K562 (cell line): Measurements from ENCODE around the gene SLBP. TPM values are rescaled to one million over a fixed set of nuclear protein-coding genes. Genes with fewer than 3 reads are reported as not detected.
A peak's percentile ranks its signal among the peaks of the same experiment; 100 is the strongest.

Experiments
- ATAC-seq: fragments of 200-7000 bp; cut with Tn5 transposase; 3 replicates; pipeline ENCODE4 v1.9.1; 2020; ENCODE audit warnings: moderate library complexity
- BruUV-seq: library from RNA; stranded (reverse); fragments of 400-500 nt; replicated peaks from 2 replicates; lab custom pipeline; 2021; lab: Mats Ljungman, UMichigan
- CTCF ChIA-PET: fragments of 300-600 bp; formaldehyde crosslinking; extraction: SDS; loops from one replicate; lab custom pipeline; 2021; ENCODE audit warnings: low intra/inter-chr PET ratio; lab: Yijun Ruan, JAX
- POLR2A ChIA-PET: fragments of 300-600, 350-650 bp; sonication (Branson Sonifier 250); formaldehyde crosslinking; extraction: SDS; loops from one replicate; lab custom pipeline; 2021; ENCODE audit warnings: antibody characterized with exemption, inconsistent platforms; lab: Yijun Ruan, JAX
- DNase-seq, 4 experiments: peaks; one replicate each; pipeline versions ENCODE4 v3.0.0 to v3.0.0-alpha.2; 2011 to 2018; ENCODE audit warnings: low spot score in 3 of 4, mixed read lengths in 3 of 4; ENCODE audit errors: extremely low read depth in 1 of 4
- FAIRE-seq: peaks from 2 replicates; lab custom pipeline; 2011; peaks lifted over from hg19 to GRCh38; lab: Jason Lieb, UNC
- H2AFZ ChIP-seq: 2 replicates; pipeline ENCODE4 v1.6.0; 2011; ENCODE audit warnings: low read depth, low read length, control low read depth, inconsistent platforms
- H3K27ac ChIP-seq: fragments of 200-600 bp; 3 replicates; pipeline ENCODE4 v1.8.0; 2011; ENCODE audit warnings: low read depth, mild to moderate bottlenecking, control low read depth, inconsistent platforms, low read length, moderate library complexity, mixed read lengths; ENCODE audit errors: extremely low read depth
- H3K27me3 ChIP-seq, 2 experiments: fragments of 300-600 bp in 1 of 2; 2 replicates in 1 of 2; 3 replicates in 1 of 2; pipeline versions ENCODE4 v1.6.0 to v1.8.0; 2011; ENCODE audit warnings: inconsistent platforms in 2 of 2, low read length in 2 of 2, mild to moderate bottlenecking in 1 of 2, mixed read lengths in 1 of 2, moderate library complexity in 1 of 2; ENCODE audit not compliant: control insufficient read depth in 2 of 2, insufficient read depth in 2 of 2
- H3K36me3 ChIP-seq: fragments of 300-600 bp; 3 replicates; pipeline ENCODE4 v1.8.0; 2011; ENCODE audit warnings: mild to moderate bottlenecking, low read length, inconsistent platforms; ENCODE audit not compliant: control insufficient read depth, insufficient read depth
- H3K4me1 ChIP-seq, 2 experiments: fragments of 200-600 bp in 1 of 2; replicated peaks in 1 of 2; 2 replicates in 1 of 2; 3 replicates in 1 of 2; pipeline versions ENCODE4 v1.5.1 to v1.8.0; 2011; ENCODE audit warnings: inconsistent platforms in 2 of 2, low read length in 2 of 2, mild to moderate bottlenecking in 1 of 2, mixed read lengths in 1 of 2, moderate library complexity in 1 of 2; ENCODE audit not compliant: control insufficient read depth in 2 of 2, insufficient read depth in 2 of 2
- H3K4me2 ChIP-seq: 2 replicates; pipeline ENCODE4 v1.6.1; 2011; ENCODE audit warnings: low read length, control low read depth, inconsistent platforms, mixed read lengths; ENCODE audit not compliant: insufficient read depth
- H3K4me3 ChIP-seq: fragments of 200-600 bp; sonication (generic), shearing (Covaris generic); 2 replicates; pipeline ENCODE4 v1.5.1; 2016; ENCODE audit warnings: control low read depth, inconsistent platforms
- H3K79me2 ChIP-seq: fragments of 200-600 bp; 3 replicates; pipeline ENCODE4 v1.8.0; 2011; ENCODE audit warnings: low read length, inconsistent platforms; ENCODE audit not compliant: control insufficient read depth, insufficient read depth
- H3K9ac ChIP-seq, 2 experiments: 2 replicates each; pipeline versions ENCODE4 v1.6.0 to v1.6.1; 2011; ENCODE audit warnings: low read depth in 2 of 2, low read length in 2 of 2, control low read depth in 1 of 2, inconsistent platforms in 1 of 2, mild to moderate bottlenecking in 1 of 2, mixed read lengths in 1 of 2; ENCODE audit not compliant: insufficient read depth in 1 of 2
- H3K9me1 ChIP-seq: one replicate; pipeline ENCODE4 v1.6.0; 2011; ENCODE audit warnings: inconsistent platforms, mild to moderate bottlenecking, low read length, moderate library complexity; ENCODE audit not compliant: control insufficient read depth, insufficient read depth
- H3K9me3 ChIP-seq: replicated peaks from 2 replicates; pipeline ENCODE4 v1.5.1; 2011; ENCODE audit warnings: low read depth, low read length, inconsistent platforms; ENCODE audit not compliant: control insufficient read depth, insufficient read depth
- H4K20me1 ChIP-seq: replicated peaks from 2 replicates; pipeline ENCODE4 v1.6.1; 2011; ENCODE audit warnings: low read length, inconsistent platforms, mixed read lengths; ENCODE audit not compliant: control insufficient read depth, insufficient read depth
- BCOR ChIP-seq: fragments of 450-650 bp; IDR thresholded peaks from 2 replicates; pipeline ENCODE4 v1.6.1; 2016
- FOSL1 ChIP-seq: fragments of 200-800 bp; sonication (Bioruptor generic); conservative IDR thresholded peaks from 2 replicates; pipeline ENCODE4 v1.6.1; 2016; ENCODE audit warnings: missing genetic modification characterization, missing compliant biosample characterization
- FOXJ2 ChIP-seq: fragments of 200-800 bp; sonication (Bioruptor generic); IDR thresholded peaks from 2 replicates; pipeline ENCODE4 v1.6.1; 2016; ENCODE audit warnings: missing genetic modification characterization, missing compliant biosample characterization
- HMGXB4 ChIP-seq: sonication (generic); formaldehyde crosslinking; IDR thresholded peaks from 2 replicates; pipeline ENCODE4 v1.8.1; 2023; ENCODE audit warnings: mild to moderate bottlenecking, missing genetic modification reagents
- KDM4B ChIP-seq, 2 experiments: fragments of 450-650 bp in 1 of 2; sonication (generic) in 1 of 2; IDR thresholded peaks; 2 replicates each; pipeline ENCODE4 v1.6.1; 2016 to 2017; ENCODE audit warnings: borderline replicate concordance in 2 of 2, antibody characterized with exemption in 1 of 2, low read depth in 1 of 2, mild to moderate bottlenecking in 1 of 2
- KHSRP ChIP-seq: fragments of 450-650 bp; IDR thresholded peaks from 2 replicates; pipeline ENCODE4 v1.6.1; 2017
- NONO ChIP-seq, 2 experiments: fragments of 200-400 bp in 1 of 2; fragments of 450-650 bp in 1 of 2; formaldehyde crosslinking in 1 of 2; IDR thresholded peaks; 2 replicates each; pipeline ENCODE4 v1.6.1; 2017; ENCODE audit warnings: low read depth in 2 of 2, mild to moderate bottlenecking in 2 of 2, moderate library complexity in 2 of 2, low read length in 1 of 2
- PHTF2 ChIP-seq: fragments of 250-450 bp; sonication (Bioruptor Pico); IDR thresholded peaks from 2 replicates; pipeline ENCODE4 v1.5.0; 2021; ENCODE audit warnings: mild to moderate bottlenecking
- TRIM24 ChIP-seq, 2 experiments: fragments of 450-650 bp; IDR thresholded peaks; 2 replicates each; pipeline ENCODE4 v1.6.1; 2016
- TRIM28 ChIP-seq: fragments of 450-650 bp; IDR thresholded peaks from 2 replicates; pipeline ENCODE4 v1.6.1; 2017
- ZNF583 ChIP-seq: fragments of 250-450 bp; sonication (Bioruptor Pico); IDR thresholded peaks from 2 replicates; pipeline ENCODE4 v1.4.0; 2020
- ZNF589 ChIP-seq: fragments of 200-800 bp; sonication (Bioruptor generic); IDR thresholded peaks from 2 replicates; pipeline ENCODE4 v1.6.1; 2016; ENCODE audit warnings: low read depth, missing genetic modification characterization, missing compliant biosample characterization
- ZNF707 ChIP-seq: fragments of 250-450 bp; sonication (Bioruptor Pico); conservative IDR thresholded peaks from 2 replicates; pipeline ENCODE4 v1.8.0; 2022; ENCODE audit warnings: inconsistent platforms, mild to moderate bottlenecking, moderate library complexity
- WGBS: fragments of 100-300 bp; shearing (Covaris generic); methylation state at CpG from one replicate; pipeline ENCODE4 v1.1.6; 2016; ENCODE audit warnings: low coverage, mixed read lengths; ENCODE audit not compliant: insufficient coverage; ENCODE audit errors: missing lambda C conversion rate; 5-methylcytosine and 5-hydroxymethylcytosine counted together
- in situ Hi-C: fragments of 300-500 bp; cut with MboI; formaldehyde crosslinking; loops from 4 replicates; pipeline ENCODE4 v1.15.0; 2018; ENCODE audit warnings: inconsistent platforms, mixed read lengths
- intact Hi-C: fragments of 100-400 bp; cut with micrococcal nuclease; formaldehyde crosslinking; loops from 2 replicates; pipeline ENCODE4 v1.14.2; 2022
- polyA plus RNA-seq, 8 experiments: library from polyadenylated mRNA; depleted of rRNA in 4 of 8; stranded (reverse) in 5 of 8; unstranded in 3 of 8; fragments of >200 nt; fragmentation: Nextera tagmentation in 2 of 8; fragmentation: Illumina TruSeq in 1 of 8; extraction: Ambion mirVana in 2 of 8; extraction: Trizol in 1 of 8; gene quantifications; 2 replicates each; pipeline versions ENCODE4 v1.2.1 to v1.2.3, GENCODE V29; 2011 to 2014; ENCODE audit warnings: inconsistent platforms in 1 of 8, missing spikeins in 1 of 8
- total RNA-seq, 7 experiments: library from RNA; depleted of rRNA in 6 of 7; stranded (reverse); fragments of >200 nt in 6 of 7; fragmentation: Illumina TruSeq in 2 of 7; extraction: Trizol in 2 of 7; gene quantifications; 2 replicates each; pipeline versions ENCODE4 v1.2.1 to v1.2.3, GENCODE V29; 2011 to 2021; ENCODE audit warnings: low replicate concordance in 1 of 7

Gene SLBP
- total and polyA plus RNA-seq, 9 of the 15 experiments (the other 6 are each of a cell fraction or from before 2014, with no cell fraction given) = 49.4 to 221 (median 162) TPM

- DNase-seq (peak in 2 of 4 experiments; percentile 51 to 55), FAIRE-seq (no peak), ATAC-seq (no peak)
- TF ChIP-seq ZNF589 (CRISPR knock-in tag) (no peak), FOXJ2 (tag) (no peak), KHSRP (no peak), KDM4B (IDR thresholded peaks at IDR 0.05; ENCODE audit: borderline replicate concordance in 2 of 2, low read depth in 1 of 2) (no peak), FOSL1 (tag) (no peak), HMGXB4 (CRISPR knock-in tag) (no peak), TRIM28 (no peak), ZNF707 (no peak), BCOR (no peak), PHTF2 (CRISPR knock-in tag) (no peak), ZNF583 (CRISPR knock-in tag) (no peak), NONO (IDR thresholded peaks at IDR 0.05; ENCODE audit: low read depth in 2 of 2, low read length in 1 of 2) (no peak), TRIM24 (IDR thresholded peaks at IDR 0.05) (no peak)
- H2AFZ ChIP-seq = no peak overlapping the region
- BruUV-seq = no TSS peak
- H3K36me3 ChIP-seq = no peaks in the 10 kb centered on the region
- H3K4me2 ChIP-seq = no peak overlapping the region
- no peak overlapping the region for H3K4me3 ChIP-seq
- H3K9me1 ChIP-seq = no peaks in the 10 kb centered on the region
- 0 out of 2 replicates have a peak, but pooled peaks cover 2% of the 10 kb centered on the region for H4K20me1 ChIP-seq
- no peak overlapping the region for H3K27ac ChIP-seq
- H3K27me3 ChIP-seq = no peaks in the 10 kb centered on the region
- no peaks in the 10 kb centered on the region for H3K79me2 ChIP-seq
- WGBS = 15% methylated on average over 14 of the region's 32 CpGs
- peaks cover 0 to 90% of the 10 kb centered on the region in 2 experiments; a peak in 3 of 5 replicates for H3K4me1 ChIP-seq
- POLR2A ChIA-PET = interaction anchor here (0.7 kb wide), 1 partner anchor 53 kb away, joined by 3 read pairs; no protein-coding TSS in a partner anchor
- in situ Hi-C loops = no loop called here
- H3K9me3 ChIP-seq = no peaks in the 10 kb centered on the region
- H3K9ac ChIP-seq = no peak overlapping the region
- intact Hi-C loops = no loop called here
- CTCF ChIA-PET = no interaction called here
Observed at GRCh38 chr4:1761130-1761689, 49.1 kb upstream of the SLBP start.
